GM18861 (cell line): ENCODE results near the gene RFTN1.

Experiments
- ATAC-seq: cut with Tn5 transposase; IDR thresholded peaks from one replicate; pipeline ENCODE4 v1.9.1; 2021; ENCODE audit not compliant: unreplicated experiment

The RFTN1 gene

DNA sequence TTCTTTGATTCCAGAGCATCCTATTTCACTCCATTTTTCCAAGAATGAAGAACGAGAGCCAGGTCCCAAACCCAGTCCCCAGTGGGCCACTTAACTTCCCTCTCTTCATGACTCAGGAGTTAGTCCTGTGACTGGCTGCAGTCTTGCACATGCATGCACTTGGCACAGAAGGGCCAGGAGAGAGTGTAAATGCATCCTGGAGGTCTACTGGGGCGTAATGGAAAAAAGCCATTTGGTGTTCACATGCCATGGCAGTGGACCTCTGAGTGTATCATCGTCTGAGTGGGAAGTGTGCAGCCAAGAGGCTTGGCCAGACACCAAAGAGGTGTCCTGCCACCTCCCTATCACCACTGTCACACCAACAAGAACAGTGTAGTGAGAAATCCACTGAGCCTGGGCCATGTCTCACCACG is 15.1 kb upstream of the RFTN1 start:
- ATAC-seq, result no peak

GRCh38 chr3:16528106-16528505 is 14.6 kb upstream of the RFTN1 start:
- no peak for ATAC-seq

DNA sequence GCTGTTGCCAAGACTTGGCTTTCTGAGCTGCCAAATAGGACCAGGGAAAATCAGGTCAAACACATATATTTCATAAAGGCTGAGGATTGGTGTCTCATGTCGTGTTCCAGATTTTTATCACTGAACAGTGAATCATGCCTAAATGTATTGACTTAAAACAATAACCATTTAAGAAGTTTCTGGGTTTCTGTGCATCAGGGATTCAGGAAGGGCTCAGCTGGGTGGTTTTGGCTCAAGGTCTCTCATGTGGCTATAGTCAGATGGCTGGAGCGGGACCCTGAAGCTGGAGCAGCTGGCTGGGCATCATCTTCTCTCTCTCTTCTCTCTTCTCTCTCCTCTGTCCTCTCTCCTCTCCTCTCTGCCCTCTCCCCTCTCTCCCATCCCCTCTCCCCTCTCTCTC is 10.7 kb upstream of the RFTN1 start:
- ATAC-seq, result no peak

DNA sequence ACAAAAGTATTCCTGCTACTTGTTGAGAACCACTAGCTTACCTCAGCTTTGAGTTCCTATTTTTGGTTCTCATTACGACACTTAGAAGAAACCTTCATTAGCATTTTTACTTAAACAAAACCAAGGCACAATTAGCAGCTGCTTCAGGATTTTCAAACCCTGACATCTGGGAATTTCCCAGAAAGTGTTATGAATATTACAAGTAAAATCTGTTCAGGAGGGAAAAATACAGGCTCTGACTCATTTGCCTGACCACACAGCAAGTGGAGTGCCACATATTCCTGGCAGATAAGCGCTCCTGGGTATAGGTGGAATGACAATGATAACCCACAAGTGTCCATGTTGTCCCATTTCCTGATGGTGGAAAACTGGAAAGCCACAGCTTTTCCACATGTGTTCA is 10.3 kb upstream of the RFTN1 start:
- no peak for ATAC-seq

DNA sequence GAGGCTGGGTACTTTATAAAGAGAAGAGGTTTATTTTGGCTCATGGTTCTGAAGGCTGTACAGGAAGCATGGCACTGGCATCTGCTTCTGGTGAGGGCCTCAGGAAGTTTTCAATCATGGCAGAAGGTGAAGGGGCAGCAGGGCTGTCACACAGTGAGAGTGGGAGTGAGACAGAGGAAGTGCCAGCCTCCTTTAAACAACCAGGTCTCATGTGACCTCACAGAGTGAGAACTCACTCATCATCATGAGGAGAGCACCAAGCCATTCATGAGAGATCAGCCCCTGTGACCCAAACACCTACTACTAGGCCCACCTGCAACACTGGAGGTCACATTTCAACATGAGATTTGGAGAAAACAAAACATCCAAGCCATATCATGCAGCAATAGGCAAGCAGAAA is 9.3 kb upstream of the RFTN1 start:
- no peak for ATAC-seq

DNA sequence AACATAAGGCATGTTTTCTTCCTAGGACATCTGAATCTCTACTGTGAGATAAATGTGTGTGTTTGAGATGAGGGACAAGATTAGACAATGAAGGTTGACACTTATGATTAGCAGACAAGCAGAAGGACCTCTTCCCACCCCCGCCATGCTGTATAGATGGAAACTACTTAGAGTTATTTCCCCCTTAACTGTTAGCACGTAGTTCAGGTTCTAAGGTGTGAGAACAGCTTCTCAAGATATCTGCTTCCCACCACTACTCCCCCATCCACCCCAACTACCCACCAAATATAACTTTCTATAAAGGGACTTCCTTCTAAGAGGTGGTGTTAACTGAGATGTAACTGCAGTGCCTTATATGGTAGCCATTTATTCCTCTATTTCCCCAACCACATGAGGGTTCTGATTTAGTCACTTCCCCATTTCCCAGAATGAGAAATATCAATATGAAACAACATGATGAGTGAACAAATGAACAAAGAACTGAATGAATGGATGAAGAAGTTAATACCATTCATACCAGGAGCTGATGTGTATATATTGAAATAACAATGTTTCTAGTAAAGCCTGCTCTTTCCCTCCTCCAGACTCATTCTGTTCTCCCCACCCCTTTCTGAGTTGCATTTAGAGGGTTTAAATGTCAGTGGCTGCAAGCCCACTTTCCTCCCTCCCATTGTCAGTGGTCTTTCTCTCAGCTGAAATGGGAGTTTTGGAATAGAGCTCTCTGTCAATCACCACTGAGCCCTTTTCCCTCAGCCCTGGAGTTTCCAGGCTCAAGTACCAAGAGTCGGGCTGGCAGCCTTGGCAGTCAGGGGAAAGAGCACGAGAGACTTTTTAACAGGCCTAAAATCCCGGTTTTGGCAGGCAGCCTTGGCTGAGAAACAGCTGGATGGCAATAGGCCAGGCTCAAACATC is 7.7 kb upstream of the RFTN1 start:
- ATAC-seq, result peak; percentile 34

GRCh38 chr3:16520241-16520969 is 6.9 kb upstream of the RFTN1 start:
- ATAC-seq, result no peak

DNA sequence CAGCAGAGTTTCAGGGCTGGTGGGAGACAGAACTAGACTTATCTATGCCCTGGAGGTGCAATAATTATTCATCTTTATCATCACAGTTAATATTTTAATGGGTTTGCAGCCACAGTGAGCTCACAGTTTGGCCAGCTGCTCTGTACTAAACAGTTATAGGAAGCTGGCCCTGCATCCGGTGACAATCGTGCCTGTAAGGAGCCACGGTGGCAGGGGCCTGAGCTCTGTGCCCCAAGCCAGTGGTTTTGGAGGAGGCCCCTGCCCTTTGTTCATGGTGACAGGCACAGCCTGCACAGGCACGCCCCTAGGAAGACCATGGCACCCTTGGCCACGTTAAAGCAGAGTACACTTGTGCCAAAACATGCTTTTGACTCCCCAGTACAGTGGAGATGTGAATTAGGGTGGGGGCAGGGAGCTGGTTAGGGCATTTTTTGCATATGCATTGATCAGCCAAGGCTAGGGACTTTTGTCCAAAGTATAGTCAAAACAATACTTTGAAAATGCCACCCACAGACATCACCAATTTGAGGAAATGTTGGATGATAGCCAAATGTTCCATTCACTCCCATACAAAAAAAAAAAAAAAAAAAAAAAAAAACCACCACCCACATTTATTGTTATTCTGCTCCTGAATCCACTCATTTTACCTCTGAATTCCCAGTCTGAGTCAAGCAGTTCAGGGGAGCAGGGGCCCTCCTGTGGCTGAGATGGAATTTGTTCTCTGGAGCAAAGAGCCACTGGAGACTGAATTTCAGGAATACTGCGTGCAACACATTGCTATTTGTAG is 3.4 kb upstream of the RFTN1 start:
- ATAC-seq, result peak; percentile 33

GRCh38 chr3:16515885-16516420 is 2.5 kb upstream of the RFTN1 start:
- ATAC-seq, result no peak

- no peak for ATAC-seq
Observed at GRCh38 chr3:16514755-16515353, 1.4 kb upstream of the RFTN1 start.

- ATAC-seq, result no peak
Observed at GRCh38 chr3:16514021-16514700, 662 bp upstream of the RFTN1 start.

- peak; percentile 4 for ATAC-seq
Observed at GRCh38 chr3:16512435-16513140, 911 bp downstream of the RFTN1 start.

GRCh38 chr3:16511681-16512434 is 1.6 kb downstream of the RFTN1 start:
- ATAC-seq, result peak; percentile 30

GRCh38 chr3:16510620-16511319 is 2.7 kb downstream of the RFTN1 start:
- no peak for ATAC-seq

DNA sequence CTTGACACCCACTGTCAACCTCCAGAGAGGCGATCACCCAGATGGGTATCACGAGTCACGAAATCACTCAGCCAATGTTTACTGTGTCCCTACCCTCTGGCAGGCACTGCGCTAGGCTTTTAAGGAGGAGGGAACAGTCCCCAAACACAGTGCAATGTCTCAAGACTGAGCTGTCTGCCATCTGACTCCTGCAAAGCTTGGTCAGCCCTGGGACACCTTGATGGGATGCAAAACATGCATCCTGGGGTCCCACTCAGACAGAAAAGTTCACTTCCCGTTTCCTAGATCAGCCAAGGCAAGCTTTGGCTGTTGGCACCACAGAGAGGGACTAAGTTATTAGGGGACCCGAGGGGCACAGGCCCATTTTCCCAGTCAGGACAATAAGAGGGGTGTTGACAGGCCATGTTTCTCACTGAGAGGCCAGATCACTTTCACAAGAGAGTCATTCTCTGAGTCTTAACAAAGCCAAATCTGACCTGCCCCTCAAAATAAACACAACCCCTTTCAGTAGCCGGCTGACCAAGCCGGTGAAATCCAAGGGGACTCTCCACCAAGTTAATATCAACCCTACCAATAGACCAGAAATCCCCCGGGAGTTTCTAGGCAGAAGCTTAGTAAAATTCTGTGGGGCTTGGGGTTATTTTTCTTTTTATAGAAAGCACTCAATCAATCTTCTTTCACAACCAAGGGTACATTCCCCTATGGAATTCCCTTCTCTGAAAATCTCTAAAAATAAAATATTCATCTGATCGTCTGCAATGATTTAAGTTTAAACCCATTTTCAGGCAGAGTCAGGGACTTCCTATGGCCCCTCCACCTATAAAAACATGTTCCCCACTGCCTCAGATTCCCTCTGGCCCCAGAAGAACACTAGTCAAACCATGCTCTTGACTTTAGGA is 3.5 kb downstream of the RFTN1 start:
- ATAC-seq, result peak; percentile 26

DNA sequence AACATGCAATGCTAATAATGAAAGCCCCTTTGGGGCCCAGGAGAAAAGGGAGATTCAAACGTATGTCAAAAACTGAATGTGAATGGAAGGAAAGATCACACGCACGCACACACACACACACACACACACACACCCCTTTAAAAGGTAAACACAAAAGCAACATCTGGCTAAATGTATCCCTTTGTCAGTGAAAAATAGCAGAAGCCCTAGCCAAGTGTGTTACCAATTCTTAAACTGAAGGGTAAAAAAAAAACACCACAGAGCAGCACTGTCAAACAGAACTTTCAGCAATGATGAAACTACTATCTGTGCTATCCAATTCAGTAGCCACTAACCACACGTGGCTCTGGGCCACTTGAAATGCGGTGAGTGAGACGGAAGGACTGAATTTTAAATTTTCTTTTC is 4.9 kb downstream of the RFTN1 start:
- no peak for ATAC-seq

GRCh38 chr3:16508243-16508578 is 5.3 kb downstream of the RFTN1 start:
- ATAC-seq, result no peak
